ENCODE measurements around the gene SLC24A3.

SLC24A3 gene

GRCh38 chr20:19771031-19771430, 558.6 kb downstream of the SLC24A3 start:
- DNase-seq (ENCODE audit: low read depth in 2 of 2) = no peak
